KMS-11 (cell line): Measurements from ENCODE around the gene FCHSD2.

Experiments
- H2AFZ ChIP-seq: fragments of 200-600 bp; sonication (generic); 2 replicates; pipeline ENCODE4 v1.6.1; 2016; ENCODE audit warnings: antibody characterized with exemption, mixed run types, low read depth
- H3K27ac ChIP-seq: fragments of 200-600 bp; sonication (generic); 2 replicates; pipeline ENCODE4 v1.6.1; 2016; ENCODE audit warnings: mild to moderate bottlenecking, mixed run types
- H3K27me3 ChIP-seq: fragments of 200-600 bp; sonication (generic); 2 replicates; pipeline ENCODE4 v1.6.1; 2017; ENCODE audit warnings: mild to moderate bottlenecking, low read depth, mixed run types, moderate library complexity; ENCODE audit not compliant: insufficient read depth
- H3K36me3 ChIP-seq: fragments of 200-600 bp; sonication (generic); 2 replicates; pipeline ENCODE4 v1.6.1; 2017; ENCODE audit warnings: mild to moderate bottlenecking, mixed run types; ENCODE audit not compliant: insufficient read depth
- H3K4me1 ChIP-seq: fragments of 200-600 bp; sonication (generic); 2 replicates; pipeline ENCODE4 v1.6.1; 2016; ENCODE audit warnings: mild to moderate bottlenecking, low read depth, mixed run types; ENCODE audit not compliant: poor library complexity, severe bottlenecking
- H3K4me2 ChIP-seq: fragments of 200-600 bp; sonication (generic); 2 replicates; pipeline ENCODE4 v1.7.0; 2016; ENCODE audit warnings: mild to moderate bottlenecking, mixed run types
- H3K4me3 ChIP-seq: fragments of 200-600 bp; sonication (generic); IDR thresholded peaks from 2 replicates; pipeline ENCODE4 v1.6.1; 2017; ENCODE audit warnings: low read depth, low read length, mixed read lengths; ENCODE audit not compliant: insufficient read depth
- H3K79me2 ChIP-seq: fragments of 200-600 bp; sonication (generic); 2 replicates; pipeline ENCODE4 v1.6.1; 2016; ENCODE audit warnings: low read depth, mixed run types; ENCODE audit not compliant: insufficient read depth
- H3K9ac ChIP-seq: fragments of 200-600 bp; sonication (generic); 2 replicates; pipeline ENCODE4 v1.6.1; 2016; ENCODE audit warnings: mild to moderate bottlenecking, mixed run types
- H4K20me1 ChIP-seq: fragments of 200-600 bp; sonication (generic); 2 replicates; pipeline ENCODE4 v1.6.1; 2016; ENCODE audit warnings: mild to moderate bottlenecking, mixed run types; ENCODE audit not compliant: insufficient read depth
- TF ChIP-seq, protein P1 (sequence below): fragments of 200-600 bp; sonication (generic); conservative IDR thresholded peaks from 2 replicates; pipeline ENCODE4 v1.6.1; 2017; ENCODE audit warnings: low read depth, mild to moderate bottlenecking, antibody characterized with exemption, low read length, moderate library complexity, mixed read lengths

The FCHSD2 gene

GRCh38 chr11:73048446-73048845 is 93.7 kb downstream of the FCHSD2 start:
- no peaks in the 10 kb centered on the region for H3K27me3 ChIP-seq
- H3K79me2 ChIP-seq = no peaks in the 10 kb centered on the region
- no peak overlapping the region for H3K9ac ChIP-seq
- no peaks in the 10 kb centered on the region for H3K36me3 ChIP-seq
- no peak overlapping the region for H3K4me3 ChIP-seq
- H4K20me1 ChIP-seq = no peaks in the 10 kb centered on the region
- no peak overlapping the region for H3K4me2 ChIP-seq
- TF ChIP-seq, protein P1, sequence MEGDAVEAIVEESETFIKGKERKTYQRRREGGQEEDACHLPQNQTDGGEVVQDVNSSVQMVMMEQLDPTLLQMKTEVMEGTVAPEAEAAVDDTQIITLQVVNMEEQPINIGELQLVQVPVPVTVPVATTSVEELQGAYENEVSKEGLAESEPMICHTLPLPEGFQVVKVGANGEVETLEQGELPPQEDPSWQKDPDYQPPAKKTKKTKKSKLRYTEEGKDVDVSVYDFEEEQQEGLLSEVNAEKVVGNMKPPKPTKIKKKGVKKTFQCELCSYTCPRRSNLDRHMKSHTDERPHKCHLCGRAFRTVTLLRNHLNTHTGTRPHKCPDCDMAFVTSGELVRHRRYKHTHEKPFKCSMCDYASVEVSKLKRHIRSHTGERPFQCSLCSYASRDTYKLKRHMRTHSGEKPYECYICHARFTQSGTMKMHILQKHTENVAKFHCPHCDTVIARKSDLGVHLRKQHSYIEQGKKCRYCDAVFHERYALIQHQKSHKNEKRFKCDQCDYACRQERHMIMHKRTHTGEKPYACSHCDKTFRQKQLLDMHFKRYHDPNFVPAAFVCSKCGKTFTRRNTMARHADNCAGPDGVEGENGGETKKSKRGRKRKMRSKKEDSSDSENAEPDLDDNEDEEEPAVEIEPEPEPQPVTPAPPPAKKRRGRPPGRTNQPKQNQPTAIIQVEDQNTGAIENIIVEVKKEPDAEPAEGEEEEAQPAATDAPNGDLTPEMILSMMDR = no peak
- H2AFZ ChIP-seq = no peak overlapping the region
- H3K4me1 ChIP-seq = no peaks in the 10 kb centered on the region
- H3K27ac ChIP-seq = no peak overlapping the region

DNA sequence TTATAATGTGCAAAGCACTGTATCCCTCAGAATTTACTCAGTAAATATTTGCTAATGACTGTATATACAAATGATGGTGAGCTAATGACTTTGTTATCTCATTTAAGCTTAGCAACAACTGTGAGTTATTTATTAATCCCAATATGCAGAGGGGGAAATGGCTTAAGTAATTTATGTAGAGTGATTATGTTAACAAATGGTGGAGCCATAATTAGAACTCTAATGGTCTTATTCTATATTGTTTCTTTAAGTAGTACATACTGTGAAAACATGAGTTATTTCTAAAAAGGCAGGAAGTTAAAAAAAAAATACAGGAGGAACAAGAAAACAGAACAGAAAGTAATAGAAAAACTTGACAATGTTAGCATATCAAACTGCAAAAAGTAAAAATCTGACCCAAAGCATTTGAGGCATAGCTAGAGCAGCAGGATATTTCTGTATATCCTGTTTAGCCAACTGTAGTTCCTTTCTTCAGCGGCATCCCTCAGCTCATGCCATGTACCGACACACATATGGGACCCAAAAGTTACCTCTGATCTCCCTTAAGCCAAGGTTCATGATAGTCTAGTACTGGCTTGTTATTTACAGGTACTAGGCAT is 94.2 kb downstream of the FCHSD2 start:
- H3K9ac ChIP-seq = no peak overlapping the region
- H2AFZ ChIP-seq = no peak overlapping the region
- H3K36me3 ChIP-seq = no peaks in the 10 kb centered on the region
- no peaks in the 10 kb centered on the region for H3K79me2 ChIP-seq
- no peak overlapping the region for H3K4me3 ChIP-seq
- no peak overlapping the region for H3K4me2 ChIP-seq
- H3K27ac ChIP-seq = no peak overlapping the region
- H3K27me3 ChIP-seq = no peaks in the 10 kb centered on the region
- H4K20me1 ChIP-seq = no peaks in the 10 kb centered on the region
- TF ChIP-seq, protein P1 = no peak
- no peaks in the 10 kb centered on the region for H3K4me1 ChIP-seq

- TF ChIP-seq, protein P1 = no peak
- Histone ChIP-seq H3K4me1 (peaks cover 3% of the 10 kb centered on the region), H3K4me3 (no peak overlapping the region), H3K36me3 (no peaks in the 10 kb centered on the region), H3K4me2 (no peak overlapping the region), H4K20me1 (no peaks in the 10 kb centered on the region), H3K27ac (no peak overlapping the region), H3K27me3 (no peaks in the 10 kb centered on the region), H3K79me2 (no peaks in the 10 kb centered on the region), H3K9ac (no peak overlapping the region), H2AFZ (no peak overlapping the region)
Measured at GRCh38 chr11:73040046-73040445, 102.1 kb downstream of the FCHSD2 start.

DNA sequence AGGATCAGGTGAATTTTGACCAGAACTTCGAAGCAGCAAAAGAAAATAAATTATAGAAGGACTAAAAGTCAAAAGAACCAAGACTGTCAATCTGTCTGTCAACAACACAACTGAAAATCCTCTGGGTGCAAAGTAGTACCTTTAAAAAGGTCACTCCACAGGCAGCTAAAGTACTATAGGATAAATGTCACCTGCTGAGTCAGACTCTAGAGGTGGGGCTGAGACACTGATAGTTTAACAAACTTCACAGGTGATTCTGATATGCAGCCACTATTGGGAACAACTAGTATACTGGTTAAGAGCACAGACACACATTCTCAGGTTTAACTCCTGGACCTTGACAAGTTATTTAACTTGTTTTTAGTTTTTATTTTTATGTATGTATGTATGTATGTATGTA is 107.3 kb downstream of the FCHSD2 start:
- H3K4me3 ChIP-seq = no peak overlapping the region
- no peak overlapping the region for H3K27ac ChIP-seq
- H3K79me2 ChIP-seq = no peaks in the 10 kb centered on the region
- no peaks in the 10 kb centered on the region for H4K20me1 ChIP-seq
- H3K4me1 ChIP-seq = peaks cover 11% of the 10 kb centered on the region
- H3K27me3 ChIP-seq = no peaks in the 10 kb centered on the region
- no peak overlapping the region for H3K4me2 ChIP-seq
- TF ChIP-seq, protein P1 = no peak
- no peaks in the 10 kb centered on the region for H3K36me3 ChIP-seq
- no peak overlapping the region for H2AFZ ChIP-seq
- H3K9ac ChIP-seq = no peak overlapping the region
